Suprapubic skin (tissue), 4 donors: ENCODE measurements around the gene GAS5.

Experiments used
- EP300 ChIP-seq: sonication (generic); formaldehyde crosslinking; IDR thresholded peaks from one replicate; pipeline ENCODE4 v1.6.1; 2017; ENCODE audit warnings: antibody characterized with exemption
- POLR2A ChIP-seq, 2 donors: fragments of 450-650 bp; IDR thresholded peaks; one replicate each; pipeline ENCODE4 v1.6.1; 2017; ENCODE audit warnings: antibody characterized with exemption in 2 of 2, mild to moderate bottlenecking in 2 of 2, moderate library complexity in 2 of 2
- POLR2AphosphoS5 ChIP-seq, 3 donors: sonication (generic); formaldehyde crosslinking; IDR thresholded peaks; one replicate each; pipeline ENCODE4 v1.6.1; 2017; ENCODE audit warnings: antibody characterized with exemption in 3 of 3
- TF ChIP-seq, protein P1 (sequence below), 2 donors: fragments of 200-600 bp in 1 of 2; fragments of 450-650 bp in 1 of 2; sonication (generic) in 1 of 2; IDR thresholded peaks; one replicate each; pipeline ENCODE4 v1.5.1; 2016 to 2019; ENCODE audit warnings: antibody characterized with exemption in 2 of 2, mild to moderate bottlenecking in 1 of 2, moderate library complexity in 1 of 2

DNA sequence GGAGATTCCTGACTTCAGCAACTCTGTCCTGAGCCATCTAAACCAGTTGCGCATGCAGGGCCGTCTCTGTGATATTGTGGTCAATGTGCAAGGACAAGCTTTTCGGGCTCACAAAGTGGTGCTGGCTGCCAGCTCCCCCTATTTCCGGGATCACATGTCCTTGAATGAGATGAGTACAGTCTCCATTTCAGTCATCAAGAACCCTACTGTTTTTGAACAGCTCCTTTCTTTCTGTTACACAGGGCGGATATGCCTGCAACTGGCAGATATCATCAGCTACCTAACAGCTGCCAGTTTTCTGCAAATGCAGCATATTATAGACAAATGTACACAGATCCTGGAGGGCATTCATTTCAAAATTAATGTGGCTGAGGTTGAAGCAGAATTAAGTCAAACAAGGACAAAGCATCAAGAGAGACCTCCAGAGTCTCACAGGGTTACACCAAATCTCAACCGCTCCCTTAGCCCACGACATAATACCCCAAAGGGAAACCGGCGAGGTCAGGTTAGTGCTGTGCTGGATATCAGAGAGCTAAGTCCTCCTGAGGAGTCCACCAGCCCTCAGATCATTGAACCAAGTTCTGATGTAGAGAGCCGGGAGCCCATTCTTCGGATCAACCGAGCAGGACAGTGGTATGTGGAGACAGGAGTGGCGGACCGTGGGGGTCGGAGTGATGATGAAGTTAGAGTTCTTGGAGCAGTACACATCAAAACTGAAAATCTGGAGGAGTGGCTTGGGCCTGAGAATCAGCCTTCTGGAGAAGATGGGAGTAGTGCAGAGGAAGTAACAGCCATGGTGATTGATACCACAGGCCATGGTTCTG lies 2.7 kb upstream of the GAS5 start:
- TF ChIP-seq, protein P1, sequence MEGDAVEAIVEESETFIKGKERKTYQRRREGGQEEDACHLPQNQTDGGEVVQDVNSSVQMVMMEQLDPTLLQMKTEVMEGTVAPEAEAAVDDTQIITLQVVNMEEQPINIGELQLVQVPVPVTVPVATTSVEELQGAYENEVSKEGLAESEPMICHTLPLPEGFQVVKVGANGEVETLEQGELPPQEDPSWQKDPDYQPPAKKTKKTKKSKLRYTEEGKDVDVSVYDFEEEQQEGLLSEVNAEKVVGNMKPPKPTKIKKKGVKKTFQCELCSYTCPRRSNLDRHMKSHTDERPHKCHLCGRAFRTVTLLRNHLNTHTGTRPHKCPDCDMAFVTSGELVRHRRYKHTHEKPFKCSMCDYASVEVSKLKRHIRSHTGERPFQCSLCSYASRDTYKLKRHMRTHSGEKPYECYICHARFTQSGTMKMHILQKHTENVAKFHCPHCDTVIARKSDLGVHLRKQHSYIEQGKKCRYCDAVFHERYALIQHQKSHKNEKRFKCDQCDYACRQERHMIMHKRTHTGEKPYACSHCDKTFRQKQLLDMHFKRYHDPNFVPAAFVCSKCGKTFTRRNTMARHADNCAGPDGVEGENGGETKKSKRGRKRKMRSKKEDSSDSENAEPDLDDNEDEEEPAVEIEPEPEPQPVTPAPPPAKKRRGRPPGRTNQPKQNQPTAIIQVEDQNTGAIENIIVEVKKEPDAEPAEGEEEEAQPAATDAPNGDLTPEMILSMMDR (IDR thresholded peaks at IDR 0.05), result no peak
- TF ChIP-seq POLR2AphosphoS5 (IDR thresholded peaks at IDR 0.05) (no peak), EP300 (no peak), POLR2A (IDR thresholded peaks at IDR 0.05) (no peak)
